Right ventricle myocardium superior (tissue), 1 donor: ENCODE results near the gene LIX1L. TPM values are rescaled to one million over a fixed set of nuclear protein-coding genes. Genes with fewer than 3 reads are reported as not detected.
A peak's percentile ranks its signal among the peaks of the same experiment; 100 is the strongest.

Experiments
- ATAC-seq: fragments of 200-7000 bp; cut with Tn5 transposase; one replicate; pipeline ENCODE4 v1.9.1; 2020; ENCODE audit warnings: mild to moderate bottlenecking; ENCODE audit not compliant: poor library complexity
- DNase-seq: peaks from one replicate; pipeline ENCODE4 v3.0.0-alpha.2; 2020
- intact Hi-C: fragments of 100-400 bp; cut with DNase I; formaldehyde crosslinking; loops from one replicate; pipeline ENCODE4 v1.11.2; 2022
- total RNA-seq: library from RNA; stranded (reverse); fragmentation: NEBNext Ultra II Directional; extraction: Animal tissue kit (Norgen Biotek cat#: 25700); gene quantifications from one replicate; pipeline ENCODE4 v1.2.1, GENCODE V29; 2021
- donor health status: DM: no; HTN: yes; CAD: no; lungs with severe emphysema.

Gene LIX1L
- total RNA-seq, 1 donor from 2014 or later: 22.9 TPM

DNA sequence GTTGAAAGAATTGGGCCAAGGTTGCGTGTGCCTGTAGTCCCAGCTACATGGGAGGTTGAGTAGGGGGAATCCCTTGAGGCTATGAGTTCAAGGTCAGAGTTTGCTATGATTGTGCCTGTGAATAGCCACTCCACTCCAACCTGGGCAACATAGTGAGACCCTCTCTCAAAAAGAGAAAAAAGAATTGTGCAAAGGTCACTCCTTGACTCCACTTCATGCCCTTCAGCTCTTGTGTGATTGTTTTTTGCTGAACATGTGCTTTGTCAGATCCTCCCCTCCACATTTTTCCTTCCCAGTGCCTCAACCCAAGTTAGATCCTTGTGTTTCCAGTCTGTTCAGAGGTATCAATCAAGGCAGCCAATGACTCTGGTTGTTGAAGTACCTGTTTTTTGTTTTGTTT is 30.1 kb upstream of the LIX1L start:
- no peak for ATAC-seq
- intact Hi-C loops: no loop called here
- no peak for DNase-seq

- no peak for ATAC-seq
- no peak for DNase-seq
- intact Hi-C loops: no loop called here
These were observed 28.7 kb upstream of the LIX1L start for GRCh38 chr1:145986551-145986950.

DNA sequence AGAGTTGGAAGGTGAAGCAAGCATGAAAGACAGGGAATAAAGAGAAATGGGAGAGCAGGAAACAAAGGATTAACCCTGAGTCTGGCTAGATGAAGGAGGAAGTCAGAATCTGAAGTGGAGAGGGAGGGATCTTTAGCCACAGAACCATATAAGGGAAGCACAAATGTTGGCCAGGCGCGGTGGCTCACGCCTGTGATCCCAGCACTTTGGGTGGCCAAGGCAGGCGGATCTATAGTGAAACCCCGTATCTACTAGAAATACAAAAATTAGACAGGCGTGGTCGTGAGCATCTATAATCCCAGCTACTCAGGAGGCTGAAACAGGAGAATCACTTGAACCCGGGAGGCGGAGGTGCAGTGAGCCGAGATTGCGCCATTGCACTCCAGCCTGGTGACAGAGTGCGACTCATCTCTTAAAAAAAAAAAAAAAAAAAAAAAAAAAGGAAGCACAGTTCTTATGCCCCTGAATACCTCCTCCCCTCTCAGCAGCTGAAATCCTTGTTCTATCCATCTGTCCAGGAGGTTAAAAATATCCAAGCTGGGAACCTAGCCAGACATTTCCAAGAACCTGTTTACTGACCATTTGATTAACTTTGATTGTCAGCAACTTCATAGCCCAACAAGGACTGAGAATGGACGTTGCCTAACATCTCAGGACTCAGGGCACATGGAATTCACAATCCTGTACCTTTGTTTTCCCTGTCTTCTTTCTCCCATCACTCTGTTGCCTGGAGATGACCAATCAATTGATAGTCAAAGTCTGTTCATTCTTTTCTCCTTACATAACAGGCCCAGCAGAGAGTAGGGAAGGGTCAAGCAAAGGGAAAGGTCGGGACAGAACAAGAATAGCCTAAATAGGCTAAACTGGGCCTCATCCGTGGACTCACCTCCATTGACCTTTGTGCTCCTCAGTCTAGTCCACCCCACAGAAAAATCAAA is 28.0 kb upstream of the LIX1L start:
- DNase-seq: peak; percentile 78
- intact Hi-C loops: no loop called here

DNA sequence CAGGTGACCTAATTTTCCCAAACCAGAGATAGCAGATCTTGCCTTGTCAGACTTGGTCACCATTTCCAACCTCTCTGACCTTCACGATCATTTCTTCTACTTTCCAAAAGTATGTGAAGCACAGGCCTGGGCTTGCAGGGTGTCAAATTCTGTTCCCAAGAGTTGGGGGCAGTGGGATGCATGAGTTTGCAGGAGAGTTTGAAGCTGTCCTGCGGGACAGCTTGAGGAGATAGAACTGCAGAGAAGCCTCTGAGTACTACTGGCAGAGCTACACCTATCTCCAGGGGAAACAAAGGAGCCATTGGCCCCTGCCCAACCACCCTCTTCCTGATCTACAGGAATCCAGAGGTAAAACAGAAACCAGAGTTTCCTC is 27.3 kb upstream of the LIX1L start:
- no peak for DNase-seq
- intact Hi-C loops: no loop called here
- ATAC-seq: no peak

More for the DNA sequence above, 28.0 kb upstream of the LIX1L start:
- peak; percentile 47 for ATAC-seq

GRCh38 chr1:145983960-145984830 is 26.4 kb upstream of the LIX1L start:
- no peak for ATAC-seq
- DNase-seq: no peak
- intact Hi-C loops: no loop called here

GRCh38 chr1:145983206-145983675 is 25.4 kb upstream of the LIX1L start:
- DNase-seq: no peak
- ATAC-seq: peak; percentile 5
- intact Hi-C loops: no loop called here

DNA sequence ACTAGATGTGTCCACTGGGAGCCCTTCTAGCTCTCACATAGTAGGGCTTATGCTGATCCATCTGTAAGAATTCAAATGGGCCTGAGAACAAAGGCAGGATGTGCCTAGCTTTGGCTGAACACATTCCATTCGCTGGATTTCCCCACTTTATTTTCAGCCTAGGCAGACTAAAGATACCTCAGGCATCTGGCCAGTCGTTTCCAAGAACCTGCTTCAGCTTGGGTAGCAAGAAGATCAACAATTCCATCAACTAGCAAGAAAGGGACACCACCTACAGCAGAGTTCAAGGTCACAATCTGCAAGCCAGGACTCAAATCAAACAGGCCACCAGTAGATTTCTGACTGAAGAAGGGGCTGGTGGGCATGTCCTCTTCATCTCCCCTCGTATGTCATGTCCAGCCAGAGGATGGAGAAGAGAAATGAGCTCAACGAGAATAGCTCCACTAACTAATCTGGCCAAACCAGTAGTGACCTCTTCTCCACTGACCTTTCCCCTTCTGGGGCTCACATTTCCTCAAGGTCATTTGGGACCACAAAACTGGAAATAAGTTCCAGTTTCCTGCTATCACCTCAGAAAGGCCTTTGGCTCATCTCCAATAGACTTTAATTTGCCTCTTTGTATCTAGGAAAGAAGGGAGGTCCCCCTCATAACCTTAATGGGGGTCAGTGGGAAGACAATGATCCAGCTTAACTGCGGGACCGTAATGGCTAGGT is 24.4 kb upstream of the LIX1L start:
- DNase-seq (no peak), ATAC-seq (no peak)
- intact Hi-C loops: no loop called here

DNA sequence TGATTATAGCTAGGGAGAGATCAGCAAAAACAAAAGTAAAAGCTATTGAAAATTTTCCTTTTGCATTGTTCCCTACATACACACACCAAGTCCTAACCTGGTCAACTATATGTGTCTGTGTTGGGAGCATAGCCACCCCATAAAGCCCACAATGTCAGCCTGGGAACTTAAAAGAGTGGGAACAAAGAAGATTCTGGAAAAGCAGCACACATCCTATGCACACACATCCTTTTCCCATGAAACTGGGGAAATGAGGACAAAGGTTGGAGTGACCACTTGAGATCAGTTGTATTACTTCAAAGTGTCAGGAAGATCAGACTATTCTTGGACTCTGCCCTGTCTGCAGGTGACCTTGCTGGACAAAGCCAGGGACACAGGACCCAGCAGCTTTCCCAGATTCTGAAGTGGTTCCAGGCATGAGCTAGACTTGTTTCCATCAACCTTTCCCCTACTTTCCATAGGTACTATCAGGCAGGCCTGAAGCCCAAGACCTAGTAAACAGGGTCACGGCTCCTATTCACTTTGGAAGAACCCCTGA is 22.7 kb upstream of the LIX1L start:
- DNase-seq (no peak), ATAC-seq (peak; percentile 40)

DNA sequence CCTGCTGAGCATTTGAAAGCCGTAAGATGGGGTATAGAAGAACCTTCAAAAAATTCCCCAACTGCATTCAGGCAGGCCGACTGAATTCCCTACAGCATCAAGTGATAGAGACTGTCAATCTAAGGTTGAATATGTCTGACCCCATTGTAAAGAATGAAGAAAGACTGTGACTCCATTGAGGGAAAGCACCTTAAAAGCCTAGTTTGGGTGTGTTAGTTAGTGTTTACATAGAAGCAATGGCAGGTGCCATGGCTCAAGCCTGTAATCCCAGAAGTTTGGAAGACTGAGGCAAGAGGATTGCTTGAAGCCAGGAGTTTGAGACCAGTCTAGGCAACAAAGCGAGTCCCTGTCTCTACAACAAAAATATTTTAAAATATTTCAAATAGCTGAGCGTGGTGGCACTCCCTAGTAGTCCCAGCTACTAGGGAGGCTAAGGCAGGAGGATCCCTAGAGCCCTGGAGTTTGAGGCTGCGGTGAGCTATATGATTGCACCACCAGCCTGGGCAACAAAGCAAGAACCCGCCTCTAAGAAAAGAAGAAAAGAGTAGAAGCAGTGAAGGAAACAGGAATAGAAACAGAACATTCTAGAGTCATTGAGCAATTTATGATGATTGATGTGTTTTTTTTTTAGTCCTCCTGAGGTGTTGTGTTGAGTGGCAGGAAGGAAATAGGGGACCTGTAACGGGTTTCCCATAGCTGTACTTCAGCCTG is 22.1 kb upstream of the LIX1L start:
- ATAC-seq (peak; percentile 4), DNase-seq (peak; percentile 69)
- intact Hi-C loops: loop anchor here (10.0 kb wide), 1 partner anchor 65 kb away; the partner anchor contains the start of genes ITGA10 and PEX11B

More for the DNA sequence above, 22.7 kb upstream of the LIX1L start:
- intact Hi-C loops: no loop called here

GRCh38 chr1:145978854-145979745 is 21.3 kb upstream of the LIX1L start:
- intact Hi-C loops: loop anchor here (10.0 kb wide), 1 partner anchor 64 kb away; the partner anchor contains the start of genes ITGA10 and PEX11B
- peak; percentile 85 for ATAC-seq

GRCh38 chr1:145978471-145978853 is 20.6 kb upstream of the LIX1L start:
- no peak for DNase-seq
- intact Hi-C loops: loop anchor here (10.0 kb wide), 1 partner anchor 64 kb away; the partner anchor contains the start of genes ITGA10 and PEX11B
- ATAC-seq: no peak

More at GRCh38 chr1:145978854-145979745, 21.3 kb upstream of the LIX1L start:
- DNase-seq: peak; percentile 95

- DNase-seq (peak; percentile 74), ATAC-seq (peak; percentile 39)
- intact Hi-C loops: loop anchor here (2.0 to 10.0 kb wide), 2 partner anchors 31 to 63 kb away; partner anchors contain the start of genes ITGA10 and PEX11B
These were observed 20.0 kb upstream of the LIX1L start for GRCh38 chr1:145977486-145978470.

GRCh38 chr1:145977016-145977415 is 19.2 kb upstream of the LIX1L start:
- no peak for DNase-seq
- intact Hi-C loops: loop anchor here (2.0 to 10.0 kb wide), 2 partner anchors 32 to 62 kb away; partner anchors contain the start of genes ITGA10 and PEX11B
- no peak for ATAC-seq

DNA sequence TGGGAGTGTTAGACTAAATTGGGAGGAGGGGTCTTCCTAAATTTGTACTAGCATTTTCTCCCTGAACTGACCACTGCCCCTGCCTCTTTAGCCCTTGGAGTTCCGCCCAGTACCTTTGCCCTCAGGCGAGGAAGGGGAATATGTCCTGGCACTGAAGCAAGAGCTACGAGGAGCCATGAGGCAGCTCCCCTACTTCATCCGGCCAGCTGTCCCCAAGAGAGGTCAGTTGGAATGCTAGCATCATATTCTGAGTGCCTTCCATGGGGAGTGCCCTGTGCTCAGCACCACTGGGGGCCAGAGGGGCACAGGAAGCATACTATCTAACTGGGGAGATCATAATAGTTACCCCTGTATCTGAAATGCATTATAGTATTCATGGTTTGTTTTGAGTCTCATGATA is 17.4 kb upstream of the LIX1L start:
- intact Hi-C loops: loop anchor here (10.0 kb wide), 1 partner anchor 60 kb away; the partner anchor contains the start of genes ITGA10 and PEX11B
- DNase-seq (no peak), ATAC-seq (no peak)

DNA sequence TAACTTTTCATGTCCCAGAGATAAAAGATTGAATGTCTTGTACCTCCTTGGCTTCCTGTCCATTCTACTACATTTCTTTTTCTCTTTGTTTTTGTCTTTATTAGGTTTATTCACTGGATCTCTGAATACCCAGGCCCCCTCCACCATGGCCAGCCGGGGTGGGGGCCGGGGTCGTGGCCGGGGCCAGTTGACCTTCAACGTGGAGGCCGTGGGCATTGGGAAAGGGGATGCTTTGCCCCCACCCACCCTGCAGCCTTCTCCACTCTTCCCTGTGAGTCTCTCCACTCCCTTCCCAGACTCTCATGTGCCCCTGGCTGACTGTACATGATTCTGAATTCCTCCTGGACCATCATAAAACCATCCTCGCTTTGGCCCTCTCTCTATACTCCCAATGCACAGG is 16.9 kb upstream of the LIX1L start:
- intact Hi-C loops: loop anchor here (10.0 kb wide), 1 partner anchor 60 kb away; the partner anchor contains the start of genes ITGA10 and PEX11B
- no peak for DNase-seq
- ATAC-seq: no peak
